Psoas muscle (tissue), 8 donors: ENCODE data around the gene NR1H4. TPM values are rescaled to one million over a fixed set of nuclear protein-coding genes. Genes with fewer than 3 reads are reported as not detected.

Source experiments
- ATAC-seq, 4 donors: fragments of 200-7000 bp; cut with Tn5 transposase; one replicate each; pipeline ENCODE4 v1.9.1; 2020; ENCODE audit warnings: moderate library complexity in 3 of 4, mild to moderate bottlenecking in 2 of 4
- DNase-seq, 2 donors: peaks; one replicate each; pipeline ENCODE4 v3.0.0-alpha.2; 2020
- H3K27ac ChIP-seq: fragments of 200-600 bp; one replicate; pipeline ENCODE4 v1.8.0; 2022
- H3K27me3 ChIP-seq, 3 donors: fragments of 200-600 bp in 1 of 3; one replicate each; pipeline versions ENCODE4 v1.6.1 to v1.8.0; 2013 to 2022; ENCODE audit warnings: low read length in 2 of 3, mild to moderate bottlenecking in 2 of 3, moderate library complexity in 1 of 3; ENCODE audit not compliant: insufficient read depth in 3 of 3
- H3K36me3 ChIP-seq, 2 donors: fragments of 200-600 bp in 1 of 2; one replicate each; pipeline versions ENCODE4 v1.6.1 to v1.8.0; 2013 to 2022; ENCODE audit warnings: low read depth in 1 of 2, mild to moderate bottlenecking in 1 of 2, moderate library complexity in 1 of 2; ENCODE audit not compliant: insufficient read depth in 1 of 2
- H3K4me1 ChIP-seq: fragments of 200-600 bp; one replicate; pipeline ENCODE4 v1.8.0; 2022
- H3K4me3 ChIP-seq: fragments of 200-600 bp; one replicate; pipeline ENCODE4 v1.8.0; 2022; ENCODE audit warnings: mild to moderate bottlenecking
- H3K9me3 ChIP-seq: fragments of 200-600 bp; one replicate; pipeline ENCODE4 v1.8.0; 2022
- WGBS, 3 donors: extraction: QIAGEN DNeasy Blood & Tissue Kit; methylation state at CpG; one replicate each; pipeline versions ENCODE4 v1.1.6 to v1.1.7; 2013; 5-methylcytosine and 5-hydroxymethylcytosine counted together
- intact Hi-C, 2 donors: fragments of 100-400 bp; cut with DNase I; formaldehyde crosslinking; loops; one replicate each; pipeline versions ENCODE4 v1.11.0 to v1.14.2; 2022
- polyA plus RNA-seq, 3 donors: library from polyadenylated mRNA; stranded (reverse); fragments of 200-250 nt; gene quantifications; one replicate each; pipeline ENCODE4 v1.2.3, GENCODE V29; 2013
- total RNA-seq, 4 donors: library from RNA; stranded (reverse); fragmentation: NEBNext Ultra II Directional in 2 of 4; extraction: Animal tissue kit (Norgen Biotek cat#: 25700) in 2 of 4; gene quantifications; one replicate each; pipeline versions ENCODE4 v1.2.1 to v1.2.4, GENCODE V29; 2021 to 2023
- TF ChIP-seq, protein P1 (sequence below): fragments of 200-600 bp; IDR thresholded peaks from one replicate; pipeline ENCODE4 v1.8.0; 2022; ENCODE audit warnings: antibody characterized with exemption
- donor health status: healthy with polysubstance abuse.
- donor health status: DM: no; HTN: no; CAD: no; lungs with moderate emphysema.
- donor health status: Bipolar disorder and iron deficiency.
- donor health status: healthy.
- donor health status: DM: yes; HTN: yes; CAD: no.
- donor health status: DM: no; HTN: no; CAD: no.
- donor health status: DM: no; HTN: no; CAD: no.
- donor health status: DM: yes; HTN: yes; CAD: no.

NR1H4 gene
- total and polyA plus RNA-seq, 7 donors = 0.18 TPM; not detected in 6

DNA sequence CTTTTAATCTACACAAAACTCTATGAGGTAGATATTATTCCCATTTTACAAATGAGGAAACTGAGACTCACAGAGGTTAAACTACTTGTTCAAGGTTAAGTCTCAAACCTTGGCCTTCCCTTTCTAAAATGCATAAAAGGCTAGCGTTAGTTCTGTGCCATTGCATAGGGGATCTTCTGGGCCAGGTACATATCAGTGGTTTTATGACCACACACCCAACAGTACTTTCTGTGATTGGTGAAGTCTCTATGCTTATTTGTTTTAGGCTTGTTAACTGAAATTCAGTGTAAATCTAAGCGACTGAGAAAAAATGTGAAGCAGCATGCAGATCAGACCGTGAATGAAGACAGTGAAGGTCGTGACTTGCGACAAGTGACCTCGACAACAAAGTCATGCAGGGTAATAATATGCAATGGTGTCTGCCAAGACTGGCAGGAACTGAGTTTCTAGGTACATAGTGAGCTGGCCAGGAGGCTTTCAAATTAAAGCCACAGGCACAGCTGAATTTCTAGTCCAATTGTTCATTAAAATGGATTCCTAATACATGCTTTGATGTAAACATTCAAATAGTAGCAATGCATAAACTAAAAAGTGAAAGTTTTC is 61.1 kb downstream of the NR1H4 start:
- TF ChIP-seq, protein P1, sequence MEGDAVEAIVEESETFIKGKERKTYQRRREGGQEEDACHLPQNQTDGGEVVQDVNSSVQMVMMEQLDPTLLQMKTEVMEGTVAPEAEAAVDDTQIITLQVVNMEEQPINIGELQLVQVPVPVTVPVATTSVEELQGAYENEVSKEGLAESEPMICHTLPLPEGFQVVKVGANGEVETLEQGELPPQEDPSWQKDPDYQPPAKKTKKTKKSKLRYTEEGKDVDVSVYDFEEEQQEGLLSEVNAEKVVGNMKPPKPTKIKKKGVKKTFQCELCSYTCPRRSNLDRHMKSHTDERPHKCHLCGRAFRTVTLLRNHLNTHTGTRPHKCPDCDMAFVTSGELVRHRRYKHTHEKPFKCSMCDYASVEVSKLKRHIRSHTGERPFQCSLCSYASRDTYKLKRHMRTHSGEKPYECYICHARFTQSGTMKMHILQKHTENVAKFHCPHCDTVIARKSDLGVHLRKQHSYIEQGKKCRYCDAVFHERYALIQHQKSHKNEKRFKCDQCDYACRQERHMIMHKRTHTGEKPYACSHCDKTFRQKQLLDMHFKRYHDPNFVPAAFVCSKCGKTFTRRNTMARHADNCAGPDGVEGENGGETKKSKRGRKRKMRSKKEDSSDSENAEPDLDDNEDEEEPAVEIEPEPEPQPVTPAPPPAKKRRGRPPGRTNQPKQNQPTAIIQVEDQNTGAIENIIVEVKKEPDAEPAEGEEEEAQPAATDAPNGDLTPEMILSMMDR = no peak
- intact Hi-C loops = no loop called here
- WGBS, 3 donors = 50 to 53% (median 50%) methylated on average over 6 of the region's 6 CpGs
- DNase-seq (no peak), ATAC-seq (no peak)
- peaks cover 0 to 3% (median 0%) of the 10 kb centered on the region in 3 donors for H3K27me3 ChIP-seq
- no peaks in the 10 kb centered on the region for H3K36me3 ChIP-seq
- no peaks in the 10 kb centered on the region for H3K4me1 ChIP-seq
- no peak overlapping the region for H3K27ac ChIP-seq
- H3K4me3 ChIP-seq = no peak overlapping the region
- no peaks in the 10 kb centered on the region for H3K9me3 ChIP-seq

DNA sequence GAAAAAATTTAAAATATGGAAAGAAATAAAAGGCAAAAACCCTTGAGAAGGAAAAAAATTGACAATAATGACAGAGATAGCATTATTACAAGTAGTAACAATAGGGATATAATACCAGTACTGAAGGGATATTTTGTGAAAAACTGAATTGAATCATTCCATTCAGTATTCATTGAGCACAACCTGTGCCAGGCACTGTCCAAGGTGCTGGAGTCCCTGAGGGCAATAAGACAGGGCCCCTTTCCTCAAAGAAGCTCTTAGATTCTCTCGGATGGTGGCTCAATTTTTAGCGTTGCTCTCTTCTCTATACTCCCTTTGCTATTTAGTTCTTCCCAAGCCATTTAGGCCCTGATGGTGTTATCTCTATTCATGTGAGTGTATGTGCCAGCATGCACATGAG is 65.5 kb downstream of the NR1H4 start:
- no peak overlapping the region for H3K27ac ChIP-seq
- 20 to 33% (median 21%) methylated on average over 2 of the region's 2 CpGs for WGBS, 3 donors
- ATAC-seq (no peak), DNase-seq (no peak)
- H3K9me3 ChIP-seq = no peaks in the 10 kb centered on the region
- TF ChIP-seq, protein P1 = no peak
- intact Hi-C loops = no loop called here
- H3K4me1 ChIP-seq = no peaks in the 10 kb centered on the region
- no peak overlapping the region for H3K4me3 ChIP-seq
- no peaks in the 10 kb centered on the region for H3K36me3 ChIP-seq
- H3K27me3 ChIP-seq = peaks cover 0 to 3% (median 0%) of the 10 kb centered on the region in 3 donors

DNA sequence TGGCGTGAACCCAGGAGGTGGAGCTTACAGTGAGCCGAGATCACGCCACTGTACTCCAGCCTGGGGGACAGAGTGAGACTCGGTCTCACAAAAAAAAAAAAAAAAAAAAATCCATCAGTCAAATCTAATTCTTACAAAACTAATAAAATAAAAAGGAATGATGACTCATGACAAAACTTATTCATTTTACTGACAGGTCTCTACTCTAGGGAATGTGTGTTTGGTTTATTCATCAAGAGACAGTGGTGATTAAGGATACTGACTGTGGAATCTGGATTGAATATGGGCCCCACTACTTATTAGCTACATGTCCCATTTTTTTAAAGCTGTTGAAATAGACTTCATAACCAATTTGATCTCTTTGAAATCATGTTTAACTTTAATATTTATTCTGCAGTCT is 70.5 kb downstream of the NR1H4 start:
- intact Hi-C loops = no loop called here
- Histone ChIP-seq H3K4me3 (no peak overlapping the region), H3K4me1 (no peaks in the 10 kb centered on the region), H3K27ac (no peak overlapping the region), H3K27me3 (no peaks in the 10 kb centered on the region), H3K36me3 (no peaks in the 10 kb centered on the region), H3K9me3 (no peaks in the 10 kb centered on the region)
- no peak for ATAC-seq
- TF ChIP-seq, protein P1 = no peak
- no peak for DNase-seq
- WGBS, 3 donors = 81 to 85% (median 85%) methylated on average over 4 of the region's 4 CpGs

DNA sequence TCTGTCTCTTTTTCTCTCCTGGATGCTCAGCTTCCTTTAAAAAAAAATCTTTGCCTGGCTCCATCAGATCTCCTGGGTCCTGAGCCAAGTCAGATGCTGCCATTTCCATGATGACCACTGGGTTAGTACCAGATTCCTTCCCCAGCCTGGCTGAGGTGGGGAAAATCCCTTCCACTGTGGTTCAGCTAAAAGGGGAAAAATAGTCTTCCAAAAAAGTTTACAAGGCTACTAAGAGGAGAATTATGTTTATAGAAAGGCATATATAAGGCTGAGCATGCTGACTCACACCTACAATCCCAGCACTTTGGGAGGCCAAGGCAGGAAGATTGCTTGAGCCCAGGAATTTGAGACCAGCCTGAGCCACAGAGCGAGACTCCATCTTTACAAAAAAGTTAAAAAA is 71.4 kb downstream of the NR1H4 start:
- no peaks in the 10 kb centered on the region for H3K4me1 ChIP-seq
- H3K4me3 ChIP-seq = no peak overlapping the region
- H3K36me3 ChIP-seq = no peaks in the 10 kb centered on the region
- no peak for ATAC-seq
- 74 to 77% (median 75%) methylated on average over 1 of the region's 1 CpG for WGBS, 3 donors
- intact Hi-C loops = no loop called here
- H3K27me3 ChIP-seq = no peaks in the 10 kb centered on the region
- H3K9me3 ChIP-seq = no peaks in the 10 kb centered on the region
- DNase-seq = no peak
- H3K27ac ChIP-seq = no peak overlapping the region
- TF ChIP-seq, protein P1 = no peak

DNA sequence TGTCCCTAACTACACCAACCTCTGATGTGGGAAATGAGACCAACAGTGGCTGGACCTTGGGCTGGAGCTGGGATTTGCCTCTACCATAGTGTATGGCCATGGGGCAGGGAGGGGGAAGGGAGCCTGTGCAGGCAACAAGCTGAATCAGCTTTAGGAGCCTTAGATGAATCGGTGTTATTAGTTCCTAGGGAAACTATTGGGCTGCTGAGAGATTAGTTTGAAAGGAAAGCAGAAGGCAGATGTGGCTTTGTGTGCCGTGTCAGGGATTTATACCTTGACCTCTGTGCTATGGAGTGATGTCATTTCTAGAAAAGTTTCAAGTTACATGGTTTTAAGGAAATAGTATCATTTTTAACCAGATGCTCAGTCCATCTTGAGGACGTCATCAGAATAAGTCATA is 80.3 kb downstream of the NR1H4 start:
- no peak overlapping the region for H3K27ac ChIP-seq
- no peaks in the 10 kb centered on the region for H3K27me3 ChIP-seq
- H3K9me3 ChIP-seq = no peaks in the 10 kb centered on the region
- H3K36me3 ChIP-seq = no peaks in the 10 kb centered on the region
- TF ChIP-seq, protein P1 = no peak
- DNase-seq = no peak
- no peak overlapping the region for H3K4me3 ChIP-seq
- no peak for ATAC-seq
- 39 to 42% (median 40%) methylated on average over 3 of the region's 3 CpGs for WGBS, 3 donors
- peaks cover 3% of the 10 kb centered on the region for H3K4me1 ChIP-seq
- intact Hi-C loops = loop anchor here (5.0 to 10.0 kb wide), 3 partner anchors 207 to 322 kb away; no protein-coding TSS in a partner anchor
